Brain microvascular endothelial cell (primary cell): ENCODE data around the gene TADA3.

ENCODE experiments used
- DNase-seq: peaks from one replicate; pipeline ENCODE4 v3.0.0-alpha.2; 2020
- H3K27ac ChIP-seq: fragments of 250-450 bp; sonication (Bioruptor Pico); 2 replicates; pipeline ENCODE4 v1.5.1; 2020; ENCODE audit warnings: mild to moderate bottlenecking, moderate library complexity
- H3K27me3 ChIP-seq: fragments of 250-450 bp; sonication (Bioruptor Pico); replicated peaks from 2 replicates; pipeline ENCODE4 v1.5.1; 2020; ENCODE audit warnings: mild to moderate bottlenecking
- H3K36me3 ChIP-seq: fragments of 250-450 bp; sonication (Bioruptor Pico); replicated peaks from 2 replicates; pipeline ENCODE4 v1.5.1; 2020; ENCODE audit warnings: mild to moderate bottlenecking
- H3K4me3 ChIP-seq: 2 replicates; pipeline ENCODE4 v1.5.1; 2011; ENCODE audit warnings: low read depth, mild to moderate bottlenecking, control low read depth, low read length, moderate library complexity
- in situ Hi-C: cut with HindIII; loops from 2 replicates; pipeline ENCODE4 v1.10.0; 2017; ENCODE audit warnings: low sequenced_read_pairs, low pct_ligation_motif_present
- TF ChIP-seq, protein P1 (sequence below): IDR thresholded peaks from 2 replicates; pipeline ENCODE4 v1.5.1; 2011; ENCODE audit warnings: low read depth, mild to moderate bottlenecking, moderate library complexity, low read length, control low read depth, inconsistent platforms; ENCODE audit errors: missing control alignments

TADA3 gene

DNA sequence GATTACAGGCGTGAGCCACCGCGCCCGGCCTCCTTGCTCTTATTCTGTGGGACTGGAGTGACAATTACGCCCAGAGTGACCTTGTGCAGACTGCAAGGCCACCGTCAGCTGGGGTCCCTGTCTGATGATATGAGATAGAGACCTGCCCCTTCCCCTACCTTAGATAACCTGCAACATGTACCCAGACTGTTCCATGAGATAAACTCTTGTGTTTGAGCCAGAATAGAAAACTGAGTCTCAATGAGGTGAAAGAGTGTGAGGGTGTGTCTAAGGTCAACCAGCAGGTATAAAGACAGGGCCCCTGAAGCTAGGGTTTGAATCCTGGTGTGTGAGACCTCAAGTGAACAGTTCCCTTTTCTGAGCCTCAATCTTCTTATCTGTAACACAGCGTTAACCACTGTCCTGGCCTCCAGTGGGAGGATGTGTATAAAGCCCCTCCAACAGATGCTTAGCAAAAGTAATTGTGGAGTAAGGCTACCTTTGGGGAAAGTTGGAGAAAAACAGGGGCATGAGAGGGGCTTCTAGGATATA lies 6.0 kb downstream of the TADA3 start:
- Histone ChIP-seq H3K36me3 (peaks cover 44% of the 10 kb centered on the region), H3K4me3 (no peak overlapping the region), H3K27me3 (no peaks in the 10 kb centered on the region), H3K27ac (no peak overlapping the region)
- TF ChIP-seq, protein P1, sequence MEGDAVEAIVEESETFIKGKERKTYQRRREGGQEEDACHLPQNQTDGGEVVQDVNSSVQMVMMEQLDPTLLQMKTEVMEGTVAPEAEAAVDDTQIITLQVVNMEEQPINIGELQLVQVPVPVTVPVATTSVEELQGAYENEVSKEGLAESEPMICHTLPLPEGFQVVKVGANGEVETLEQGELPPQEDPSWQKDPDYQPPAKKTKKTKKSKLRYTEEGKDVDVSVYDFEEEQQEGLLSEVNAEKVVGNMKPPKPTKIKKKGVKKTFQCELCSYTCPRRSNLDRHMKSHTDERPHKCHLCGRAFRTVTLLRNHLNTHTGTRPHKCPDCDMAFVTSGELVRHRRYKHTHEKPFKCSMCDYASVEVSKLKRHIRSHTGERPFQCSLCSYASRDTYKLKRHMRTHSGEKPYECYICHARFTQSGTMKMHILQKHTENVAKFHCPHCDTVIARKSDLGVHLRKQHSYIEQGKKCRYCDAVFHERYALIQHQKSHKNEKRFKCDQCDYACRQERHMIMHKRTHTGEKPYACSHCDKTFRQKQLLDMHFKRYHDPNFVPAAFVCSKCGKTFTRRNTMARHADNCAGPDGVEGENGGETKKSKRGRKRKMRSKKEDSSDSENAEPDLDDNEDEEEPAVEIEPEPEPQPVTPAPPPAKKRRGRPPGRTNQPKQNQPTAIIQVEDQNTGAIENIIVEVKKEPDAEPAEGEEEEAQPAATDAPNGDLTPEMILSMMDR, result no peak
- DNase-seq, result no peak
- in situ Hi-C loops, result no loop called here

DNA sequence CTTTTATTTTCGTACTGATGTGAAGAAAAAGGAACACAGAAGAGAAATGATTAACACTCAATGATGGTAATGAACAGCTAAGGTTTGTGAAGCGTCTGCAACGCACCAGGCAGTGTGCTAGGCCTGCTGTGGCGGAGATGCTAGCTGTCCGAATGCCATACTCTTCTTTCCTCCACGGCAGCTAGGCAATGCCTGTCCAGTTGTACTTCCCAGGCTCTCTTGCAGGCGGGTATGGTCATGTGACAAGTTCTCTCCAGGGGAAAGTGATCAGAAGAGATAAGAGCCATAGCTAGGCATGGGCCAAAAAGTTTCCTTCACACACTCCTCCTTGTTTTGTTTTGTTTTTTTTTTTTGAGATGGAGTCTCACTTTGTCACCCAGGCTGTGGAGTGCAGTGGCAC lies 6.7 kb downstream of the TADA3 start:
- H3K27me3 ChIP-seq, result no peaks in the 10 kb centered on the region
- DNase-seq, result no peak
- H3K36me3 ChIP-seq, result peaks cover 47% of the 10 kb centered on the region
- no peak overlapping the region for H3K4me3 ChIP-seq
- in situ Hi-C loops, result no loop called here
- TF ChIP-seq, protein P1, result no peak
- H3K27ac ChIP-seq, result no peak overlapping the region

DNA sequence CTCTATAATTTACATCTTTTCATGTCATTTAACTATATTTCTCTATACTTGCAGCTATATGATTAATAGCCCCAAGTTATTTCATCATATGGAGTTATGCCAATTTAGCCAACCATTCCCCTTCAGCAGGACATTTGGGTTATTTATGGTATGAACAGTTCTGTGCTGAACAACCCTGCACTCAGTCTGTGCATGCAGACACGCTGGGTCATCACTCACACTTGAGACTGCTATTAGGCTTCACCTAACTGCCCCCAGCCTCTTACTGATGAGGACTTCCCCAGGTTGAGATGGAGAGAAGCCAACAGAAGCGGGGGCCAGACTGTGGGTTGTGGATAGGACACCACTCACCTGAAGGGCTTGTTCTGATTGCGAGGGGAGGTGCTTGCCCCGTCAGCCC lies 7.3 kb downstream of the TADA3 start:
- no peak for DNase-seq
- TF ChIP-seq, protein P1, result no peak
- Histone ChIP-seq H3K4me3 (no peak overlapping the region), H3K36me3 (peaks cover 45% of the 10 kb centered on the region), H3K27me3 (no peaks in the 10 kb centered on the region), H3K27ac (no peak overlapping the region)
- in situ Hi-C loops, result no loop called here

DNA sequence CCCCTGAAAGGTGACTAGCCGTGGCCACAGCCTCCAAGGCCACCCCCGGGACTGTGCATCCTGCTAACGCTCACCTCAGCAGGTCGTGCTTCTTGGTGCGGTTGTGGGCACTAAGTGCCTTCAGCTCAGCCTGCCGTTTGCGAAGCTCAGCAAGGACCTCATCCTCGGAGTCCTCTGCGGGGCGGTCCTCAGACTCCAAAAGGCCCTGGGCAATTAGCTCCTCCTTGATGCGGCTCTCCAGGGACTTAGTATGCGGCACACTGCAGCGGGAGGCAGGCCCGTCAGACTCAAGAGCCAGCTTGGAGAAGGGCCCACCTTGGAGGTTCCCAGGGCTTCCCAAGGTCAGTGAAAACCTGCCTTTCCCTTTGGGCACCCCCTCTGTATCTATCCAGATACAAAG lies 8.3 kb downstream of the TADA3 start:
- Histone ChIP-seq H3K36me3 (peaks cover 40% of the 10 kb centered on the region), H3K27ac (no peak overlapping the region), H3K4me3 (no peak overlapping the region), H3K27me3 (no peaks in the 10 kb centered on the region)
- no peak for DNase-seq
- TF ChIP-seq, protein P1, result no peak
- in situ Hi-C loops, result no loop called here

DNA sequence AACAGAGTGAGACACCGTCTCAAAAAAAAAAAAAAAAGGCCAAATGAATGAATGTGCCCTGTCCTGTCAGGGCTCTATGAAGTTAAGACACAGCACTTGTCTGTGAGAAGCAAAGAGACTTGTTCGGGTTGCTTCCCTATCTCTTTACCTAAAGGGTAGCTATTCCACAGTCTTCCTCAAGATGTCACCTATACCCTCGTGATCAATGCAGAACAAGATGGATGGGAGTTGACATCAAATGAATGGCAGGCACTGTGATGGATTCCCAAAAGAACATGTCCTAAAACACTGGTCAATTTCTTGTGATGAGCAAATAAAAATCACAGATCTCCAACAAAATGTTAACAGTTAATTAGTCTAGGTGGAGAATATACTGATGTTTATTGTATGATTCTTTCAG lies 9.5 kb downstream of the TADA3 start:
- in situ Hi-C loops, result no loop called here
- H3K27me3 ChIP-seq, result no peaks in the 10 kb centered on the region
- H3K36me3 ChIP-seq, result peaks cover 38% of the 10 kb centered on the region
- no peak for DNase-seq
- H3K27ac ChIP-seq, result no peak overlapping the region
- no peak overlapping the region for H3K4me3 ChIP-seq
- TF ChIP-seq, protein P1, result no peak

DNA sequence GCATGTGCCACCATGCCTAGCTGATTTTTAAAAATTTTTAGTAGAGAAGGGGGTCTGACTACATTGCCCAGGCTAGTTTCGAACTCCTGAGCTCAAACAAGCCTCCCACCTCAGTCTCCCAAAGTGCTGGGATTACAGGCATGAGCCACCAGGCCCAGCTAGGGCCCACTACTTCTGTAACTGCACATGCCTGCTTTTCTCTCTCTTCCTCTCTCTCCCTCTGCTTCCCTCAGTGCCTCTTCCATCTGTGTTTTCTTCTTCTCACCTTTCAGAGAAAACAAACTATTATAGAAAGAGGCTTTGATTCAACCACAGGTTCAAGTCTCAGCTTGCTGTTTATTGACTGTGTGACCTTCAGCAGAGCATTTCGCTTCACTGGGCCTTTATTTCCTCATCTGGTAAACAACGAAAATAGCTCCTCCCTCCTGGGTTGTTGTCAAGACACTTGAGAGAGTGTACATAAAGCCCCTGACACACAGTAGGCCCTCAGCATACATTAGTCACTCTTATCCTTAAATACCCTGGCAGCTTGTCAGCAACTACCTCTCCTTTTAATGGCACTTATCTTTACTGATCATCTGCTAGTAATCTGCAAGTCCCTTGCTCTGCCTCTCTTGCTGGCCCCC lies 10.2 kb downstream of the TADA3 start:
- DNase-seq, result no peak
- Histone ChIP-seq H3K36me3 (peaks cover 38% of the 10 kb centered on the region), H3K27ac (no peak overlapping the region), H3K4me3 (no peak overlapping the region), H3K27me3 (no peaks in the 10 kb centered on the region)
- in situ Hi-C loops, result no loop called here
- TF ChIP-seq, protein P1, result no peak
